ENCODE measurements around the gene LRG1.

GRCh38 chr19:4542896-4543841, 3.3 kb upstream of the LRG1 start:
- TF ChIP-seq CTCF (conservative IDR thresholded peaks at IDR 0.05; ENCODE audit: low read depth, low read length) (no peak), EZH2 (IDR thresholded peaks at IDR 0.05; ENCODE audit: borderline replicate concordance, low read depth, low read length, poor library complexity, severe bottlenecking) (no peak)

Measured in A673 (cell line).